HT-29 (cell line): ENCODE results near the gene OR1B1. TPM values are rescaled to one million over a fixed set of nuclear protein-coding genes. Genes with fewer than 3 reads are reported as not detected.
"Not testable (repeated sequence)": the region's sequence is repeated elsewhere in the genome, so short reads cannot be mapped to it uniquely, and the experiment has no call there.

Experiments
- DNase-seq: peaks from one replicate; pipeline ENCODE4 v3.0.0-alpha.2; 2015; ENCODE audit warnings: low spot score
- total RNA-seq: library from RNA; depleted of rRNA; stranded (reverse); fragments of >200 nt; shearing (Covaris generic); gene quantifications from 2 replicates; pipeline ENCODE4 v1.2.3, GENCODE V29; 2014; rRNA removed

OR1B1 gene
- not detected in 2 replicates for total RNA-seq

DNA sequence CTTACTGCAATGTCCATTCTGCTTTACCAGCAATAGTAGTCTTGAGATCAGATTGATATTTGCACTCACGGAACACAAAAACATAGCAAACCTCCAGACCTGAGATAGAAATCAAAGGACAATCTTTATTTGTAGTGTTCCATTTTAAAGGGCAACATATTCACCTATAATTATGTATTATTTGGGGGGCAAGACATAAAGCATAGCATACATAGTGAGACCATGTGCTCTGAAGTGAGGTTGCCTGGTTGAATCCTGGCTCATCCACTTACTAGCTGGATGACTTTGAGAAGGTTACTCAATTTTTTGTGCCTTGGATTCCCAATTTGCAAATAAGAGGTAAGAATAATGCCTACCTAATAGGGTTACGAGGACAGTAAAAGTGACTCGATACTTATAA is at the start of gene OR1B1:
OR1B1 (minus strand) TSS at position 101 of the 400 bp plus-strand sequence.
- DNase-seq: no peak

DNA sequence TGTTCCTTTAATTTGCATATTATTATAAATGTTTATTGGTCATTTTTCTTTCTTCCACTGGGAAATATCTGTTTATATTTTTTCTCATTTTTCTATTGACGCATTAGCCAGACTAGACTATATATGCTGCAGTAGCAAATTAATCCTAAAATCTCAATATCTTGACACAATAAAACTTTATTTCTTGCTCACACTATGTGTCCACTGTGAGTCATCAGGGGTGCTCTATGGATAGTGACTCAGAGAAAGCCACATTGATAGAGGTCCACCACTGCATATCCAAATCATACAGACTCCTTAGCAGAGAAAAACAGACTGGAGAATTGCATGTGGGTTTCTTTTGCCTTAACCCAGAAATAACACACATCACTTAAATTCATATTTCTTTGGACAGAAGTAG is 38.3 kb upstream of the OR1B1 start:
- DNase-seq: no peak

DNA sequence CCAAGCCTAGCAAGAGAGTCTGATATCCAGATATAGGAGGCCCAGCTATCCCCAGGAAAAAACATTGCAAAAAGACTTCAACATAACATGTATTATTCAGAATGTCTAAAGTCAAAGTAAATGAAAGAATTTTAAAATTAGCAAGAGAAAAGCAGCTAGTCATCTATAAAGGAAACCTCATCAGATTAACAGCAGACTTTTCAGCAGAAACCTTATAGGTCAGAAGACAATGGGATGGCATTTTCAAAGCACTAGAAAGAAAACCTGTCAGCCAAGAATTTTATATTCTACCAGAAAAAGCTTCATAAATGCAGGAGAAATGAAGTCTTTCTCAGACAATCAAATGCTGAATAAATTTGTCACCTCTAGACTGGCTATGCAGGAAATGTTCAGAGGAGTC is 27.4 kb upstream of the OR1B1 start:
- no peak for DNase-seq

DNA sequence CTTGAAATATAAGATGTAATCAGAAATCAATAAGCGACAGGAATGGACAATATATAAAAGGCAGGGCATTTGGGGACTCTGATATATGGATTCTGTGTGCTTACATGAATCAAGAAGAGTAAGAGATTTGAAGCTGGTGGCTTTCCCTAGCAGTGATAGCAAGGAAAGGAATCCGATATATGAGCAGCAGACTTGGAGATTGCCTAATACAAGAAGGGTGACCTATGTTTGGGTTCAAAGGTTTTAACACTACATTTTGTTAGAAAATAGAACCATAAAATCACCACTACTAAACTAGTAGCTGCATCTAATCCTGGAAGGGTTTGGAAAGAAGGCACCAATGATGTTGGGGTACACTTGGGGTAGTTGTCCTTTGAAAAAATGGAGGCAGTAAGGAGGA is 15.1 kb upstream of the OR1B1 start:
- no peak for DNase-seq

DNA sequence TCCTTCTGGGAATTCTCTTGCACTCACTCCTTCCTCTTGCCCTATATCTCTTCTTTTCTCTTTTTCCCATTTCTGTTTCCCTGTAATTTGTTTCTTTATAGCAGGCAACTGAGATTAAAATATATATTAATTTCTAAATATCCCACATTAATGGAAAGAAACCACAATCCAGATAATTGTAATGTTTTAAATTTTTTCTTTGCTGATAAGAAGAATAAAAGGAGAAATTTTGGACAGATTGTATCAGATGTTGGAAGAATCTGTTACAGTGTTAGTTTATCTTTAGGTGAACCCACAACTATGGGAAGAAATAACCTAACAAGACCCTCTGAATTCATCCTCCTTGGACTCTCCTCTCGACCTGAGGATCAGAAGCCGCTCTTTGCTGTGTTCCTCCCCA is 4.0 kb upstream of the OR1B1 start, which contains the start of gene OR1L1:
OR1L1 (plus strand) TSS at position 301 of the 400 bp plus-strand sequence; CDS start at position 301, 0 bp downstream.
- DNase-seq: no peak

DNA sequence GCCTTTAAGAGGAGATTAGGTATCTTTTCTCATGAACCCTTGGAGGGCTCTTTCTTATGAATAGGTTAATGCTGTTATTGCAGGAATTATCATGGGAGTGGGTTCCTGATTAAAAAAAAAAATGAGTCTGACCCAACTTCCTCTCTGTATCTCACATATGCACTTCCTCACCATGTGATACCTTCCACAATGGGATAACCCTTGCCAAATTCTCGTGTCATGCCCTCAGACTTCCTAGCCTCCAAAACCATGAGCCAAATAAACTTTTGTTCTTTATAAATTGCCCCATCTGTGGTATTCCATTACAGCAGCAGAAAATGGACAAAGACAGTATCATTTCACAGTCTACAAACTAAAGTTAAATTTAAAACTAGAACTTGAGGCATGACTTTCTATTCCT is 1.0 kb downstream of the OR1B1 start:
- DNase-seq: no peak

DNA sequence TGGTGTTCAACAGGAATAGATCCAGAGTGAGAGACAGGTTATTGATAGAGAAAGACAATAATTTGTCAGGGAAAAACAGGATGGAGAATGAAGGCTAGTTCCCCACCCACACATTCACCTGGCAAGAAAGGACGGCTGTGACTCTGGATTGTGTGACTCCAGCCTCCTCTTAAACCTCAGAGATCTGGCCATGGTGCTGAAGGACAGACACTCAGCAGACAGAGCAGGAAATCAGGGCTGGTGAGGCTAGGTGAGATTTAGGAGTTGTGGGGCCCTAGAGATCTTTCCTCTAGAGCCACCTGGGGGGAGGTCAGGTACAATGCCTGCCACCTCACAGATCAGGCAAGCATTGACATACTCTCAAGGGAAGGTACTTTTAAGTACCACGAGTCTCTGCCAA is 15.2 kb downstream of the OR1B1 start:
- peak; percentile 12 for DNase-seq

DNA sequence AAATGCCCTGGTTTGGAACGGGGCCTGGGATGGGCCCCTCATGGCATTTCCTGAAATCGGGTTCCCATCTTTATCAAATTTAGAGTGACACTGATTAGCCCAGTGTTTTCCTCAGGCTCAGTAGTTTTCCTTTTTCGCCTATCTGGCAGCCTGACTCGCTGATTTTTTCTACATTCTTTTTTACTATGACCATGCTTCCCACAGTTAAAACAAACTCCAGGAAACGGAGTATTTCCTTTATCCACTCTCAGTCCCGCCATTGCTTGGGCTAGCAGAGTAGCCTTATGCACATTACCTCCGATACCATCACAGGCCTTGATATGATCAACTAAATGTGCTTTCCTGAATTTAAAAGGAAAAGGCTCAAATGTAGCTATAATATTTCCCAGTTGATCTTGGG is 37.4 kb downstream of the OR1B1 start:
- DNase-seq: no peak

DNA sequence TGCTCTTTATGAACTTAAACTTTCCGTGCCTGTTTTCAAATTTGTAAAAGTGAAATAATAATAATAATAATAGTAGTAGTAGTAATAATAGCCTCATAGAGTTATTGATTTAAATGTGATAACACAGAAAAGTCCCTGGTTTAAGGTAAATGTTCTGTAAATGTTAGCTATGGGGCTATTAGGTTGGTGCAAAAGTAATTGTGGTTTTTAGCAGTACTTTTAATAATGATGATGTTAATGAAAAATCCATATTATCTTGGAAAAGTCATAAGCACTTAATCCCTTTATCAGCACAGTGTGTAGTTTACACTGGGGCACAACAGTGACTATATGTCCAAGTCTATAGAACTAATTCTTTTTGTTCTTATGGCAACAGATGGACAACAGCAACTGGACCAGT is 43.1 kb downstream of the OR1B1 start, which contains the start of gene OR1Q1:
OR1Q1 (plus strand) TSS at position 377 of the 400 bp plus-strand sequence; CDS start at position 377, 0 bp downstream.
- no peak for DNase-seq

DNA sequence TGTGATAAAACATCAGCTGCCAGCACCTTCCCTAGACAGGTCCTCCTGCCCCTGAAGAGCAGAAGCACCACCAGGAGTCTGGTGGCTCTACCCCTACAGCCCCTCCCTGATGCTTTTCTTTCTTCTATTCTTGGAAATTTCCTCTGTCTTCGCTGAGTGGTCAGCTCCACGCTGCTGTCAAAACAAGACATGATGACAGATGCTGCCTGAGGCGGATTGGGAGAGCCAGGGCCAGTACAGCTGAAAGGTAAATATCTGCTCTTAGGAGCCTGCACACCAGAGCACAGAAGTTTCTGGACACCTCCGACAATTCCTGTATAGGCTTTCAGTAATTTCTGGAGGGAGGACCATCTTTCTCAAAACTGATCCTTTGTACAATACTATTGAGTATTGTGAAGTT is 47.6 kb downstream of the OR1B1 start:
- no peak for DNase-seq

DNA sequence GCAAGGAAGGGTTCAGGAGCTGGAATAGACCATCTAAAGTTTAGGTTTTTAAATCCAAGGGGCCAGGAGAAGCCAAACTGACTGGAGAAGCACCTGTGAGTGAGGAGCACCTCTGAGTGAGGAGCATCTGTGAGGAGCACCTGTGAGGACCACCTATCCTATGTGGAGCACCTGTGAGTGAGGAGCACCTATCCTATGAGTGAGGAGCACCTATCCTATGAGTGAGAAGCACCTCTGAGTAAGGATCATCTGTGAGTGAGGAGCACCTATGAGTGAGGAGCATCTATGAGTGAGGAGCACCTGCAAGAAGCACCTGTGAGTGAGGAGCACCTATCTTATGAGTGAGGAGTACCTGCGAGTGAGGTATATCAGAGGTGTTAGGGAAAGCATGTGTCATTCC is 50.8 kb downstream of the OR1B1 start:
- no peak for DNase-seq

DNA sequence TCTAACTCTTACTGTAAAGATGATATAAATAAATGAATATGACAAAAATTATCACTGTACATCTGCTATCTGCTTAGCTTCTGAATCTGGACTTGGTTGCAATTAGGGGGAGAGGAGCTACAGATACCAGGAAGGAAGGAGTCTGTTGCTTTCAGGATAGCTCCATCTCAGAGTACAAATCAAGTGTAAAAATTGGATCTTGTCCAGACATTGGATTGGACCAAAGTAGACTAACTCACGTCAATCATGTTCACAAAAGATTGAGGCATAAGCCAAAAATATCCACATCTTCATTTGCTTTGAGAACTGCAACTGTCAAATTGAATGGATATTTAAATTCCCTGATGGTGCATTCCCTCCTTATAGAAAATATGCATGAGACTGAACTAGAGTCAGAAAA is 51.7 kb downstream of the OR1B1 start:
- no peak for DNase-seq

DNA sequence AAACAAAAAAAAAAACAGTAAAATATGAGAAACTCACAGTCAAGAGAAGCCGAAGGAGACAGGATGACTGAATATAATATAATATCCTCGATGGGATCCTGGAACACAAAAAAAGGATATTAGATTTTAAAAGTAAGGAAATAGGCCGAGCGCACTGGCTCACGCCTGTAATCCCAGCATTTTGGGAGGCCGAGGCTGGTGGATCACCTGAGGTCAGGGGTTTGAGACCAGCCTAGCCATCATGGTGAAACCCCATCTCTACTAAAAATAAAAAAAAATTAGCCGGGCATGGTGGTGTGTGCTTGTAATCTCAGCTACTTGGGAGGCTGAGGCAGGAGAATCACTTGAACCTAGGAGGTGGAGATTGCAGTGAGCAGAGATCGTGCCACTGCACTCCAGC is 74.1 kb downstream of the OR1B1 start, which contains the start of gene OR1L8:
OR1L8 (minus strand) TSS at position 101 of the 400 bp plus-strand sequence. CDS start 14,907 bp downstream, outside the sequence.
- DNase-seq: not testable (repeated sequence)

DNA sequence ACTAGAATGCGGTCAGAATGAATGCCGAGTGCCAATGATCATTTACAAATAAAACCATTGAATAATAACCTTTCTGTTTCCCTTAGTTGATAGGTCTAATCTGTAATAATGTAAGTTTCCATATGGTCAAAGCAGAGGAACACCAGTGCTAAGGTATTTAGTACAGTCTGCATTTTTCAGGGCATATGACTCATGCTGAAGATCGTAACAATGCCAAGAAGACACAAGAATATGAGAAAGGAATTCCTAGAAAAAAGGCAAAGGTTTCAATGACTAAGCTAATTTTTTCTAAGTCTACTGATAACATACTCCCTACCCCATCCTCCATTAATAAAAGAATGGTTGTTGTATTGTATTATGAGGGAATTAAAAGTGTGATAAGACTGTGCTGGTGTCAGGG is 77.1 kb downstream of the OR1B1 start:
- DNase-seq: no peak

DNA sequence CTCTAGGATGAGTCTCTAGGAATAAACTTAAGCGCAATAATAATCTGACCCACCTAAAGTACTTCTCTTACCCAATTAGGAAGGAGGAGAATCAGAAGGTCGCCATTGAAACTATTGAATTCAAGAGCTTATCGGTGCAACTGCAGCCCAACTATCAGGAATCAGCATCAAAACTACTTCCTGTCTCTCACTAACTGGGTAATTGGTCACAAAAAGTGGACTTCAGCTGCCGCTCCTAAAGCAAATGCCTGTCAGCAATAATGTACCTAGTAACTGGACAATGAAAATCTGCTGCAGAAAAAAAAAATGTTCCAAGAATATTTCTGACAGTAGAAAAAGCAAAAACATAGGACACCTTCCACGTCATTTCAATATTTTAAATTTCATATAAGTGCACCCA is 77.6 kb downstream of the OR1B1 start:
- no peak for DNase-seq

Other genes with a start within 250 kb of the OR1B1 start
- not detected in 2 replicates for gene OR1J1, start 179.7 kb downstream of the OR1B1 start, total RNA-seq
- gene OR1J2, start 146.8 kb downstream of the OR1B1 start, total RNA-seq: not detected in 2 replicates
- gene OR1J4, start 138.5 kb downstream of the OR1B1 start, total RNA-seq: not detected in 2 replicates
- not detected in 2 replicates for gene OR1N1, start 130.3 kb downstream of the OR1B1 start, total RNA-seq
- gene OR1N2, start 104.5 kb downstream of the OR1B1 start, total RNA-seq: not detected in 2 replicates
- gene OR1L8, start 74.2 kb downstream of the OR1B1 start, total RNA-seq: not detected in 2 replicates
- not detected in 2 replicates for gene OR1Q1, start 42.9 kb downstream of the OR1B1 start, total RNA-seq
- not detected in 2 replicates for gene OR1L1, start 4.1 kb upstream of the OR1B1 start, total RNA-seq
- not detected in 2 replicates for gene OR1L3, start 17.5 kb upstream of the OR1B1 start, total RNA-seq
- gene OR1L4, start 66.4 kb upstream of the OR1B1 start, total RNA-seq: not detected in 2 replicates
- gene OR1L6, start 84.7 kb upstream of the OR1B1 start, total RNA-seq: not detected in 2 replicates
- not detected in 2 replicates for gene OR5C1, start 131.3 kb upstream of the OR1B1 start, total RNA-seq
- not detected in 2 replicates for gene OR1K1, start 142.5 kb upstream of the OR1B1 start, total RNA-seq
- 10.5 and 15.5 TPM in 2 replicates for gene PDCL, start 171.0 kb upstream of the OR1B1 start, total RNA-seq
- gene RC3H2, start 247.7 kb upstream of the OR1B1 start, total RNA-seq: 21.7 and 23.8 TPM in 2 replicates